GM12891 (cell line): ENCODE data around the gene CST11.
"Not testable (repeated sequence)": the region's sequence is repeated elsewhere in the genome, so short reads cannot be mapped to it uniquely, and the experiment has no call there.

ENCODE experiments used
- POLR2A ChIP-seq: IDR thresholded peaks from 2 replicates; pipeline ENCODE4 v1.6.1; 2011; ENCODE audit warnings: low read depth, low read length, control low read depth
- POLR2AphosphoS5 ChIP-seq: IDR thresholded peaks from 2 replicates; pipeline ENCODE4 v1.6.1; 2011; ENCODE audit warnings: low read depth, low read length, control low read depth

DNA sequence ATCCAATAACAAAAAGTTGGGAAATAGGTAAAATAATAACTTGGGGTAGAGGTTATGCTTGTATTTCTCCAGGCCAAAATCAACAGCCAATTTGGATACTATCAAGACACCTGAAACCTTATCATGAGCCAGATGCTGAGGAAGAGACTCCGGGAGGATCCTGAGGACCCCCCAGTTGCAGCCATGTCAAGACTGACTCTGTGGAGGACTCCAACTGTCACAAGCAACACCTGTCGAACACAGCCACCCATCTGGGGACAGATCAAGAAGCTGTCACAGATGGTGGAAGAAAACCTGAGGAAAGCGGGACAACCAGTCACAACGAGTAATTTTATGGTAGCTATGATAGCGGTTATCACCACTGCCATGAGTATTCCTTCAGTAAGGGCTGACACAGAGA lies 19.6 kb upstream of the CST11 start:
- TF ChIP-seq POLR2AphosphoS5, POLR2A: not testable (repeated sequence)
